Neuron (in vitro differentiated cells): Measurements from ENCODE around the gene AREG.

Experiments
- H2AFZ ChIP-seq: one replicate; pipeline ENCODE4 v1.6.1; 2013; ENCODE audit warnings: low read depth, mild to moderate bottlenecking, inconsistent platforms, low read length, moderate library complexity
- H3K27me3 ChIP-seq: one replicate; pipeline ENCODE4 v1.6.1; 2013; ENCODE audit warnings: low read length; ENCODE audit not compliant: insufficient read depth
- H3K36me3 ChIP-seq: one replicate; pipeline ENCODE4 v1.6.1; 2013; ENCODE audit warnings: low read length; ENCODE audit not compliant: insufficient read depth
- H3K4me1 ChIP-seq: one replicate; pipeline ENCODE4 v1.6.1; 2013; ENCODE audit warnings: low read length; ENCODE audit not compliant: insufficient read depth
- H3K4me3 ChIP-seq: 2 replicates; pipeline ENCODE4 v1.5.1; 2013; ENCODE audit warnings: mild to moderate bottlenecking, low read length, moderate library complexity
- H3K9me3 ChIP-seq: one replicate; pipeline ENCODE4 v1.6.1; 2013; ENCODE audit warnings: low read length

Gene AREG

DNA sequence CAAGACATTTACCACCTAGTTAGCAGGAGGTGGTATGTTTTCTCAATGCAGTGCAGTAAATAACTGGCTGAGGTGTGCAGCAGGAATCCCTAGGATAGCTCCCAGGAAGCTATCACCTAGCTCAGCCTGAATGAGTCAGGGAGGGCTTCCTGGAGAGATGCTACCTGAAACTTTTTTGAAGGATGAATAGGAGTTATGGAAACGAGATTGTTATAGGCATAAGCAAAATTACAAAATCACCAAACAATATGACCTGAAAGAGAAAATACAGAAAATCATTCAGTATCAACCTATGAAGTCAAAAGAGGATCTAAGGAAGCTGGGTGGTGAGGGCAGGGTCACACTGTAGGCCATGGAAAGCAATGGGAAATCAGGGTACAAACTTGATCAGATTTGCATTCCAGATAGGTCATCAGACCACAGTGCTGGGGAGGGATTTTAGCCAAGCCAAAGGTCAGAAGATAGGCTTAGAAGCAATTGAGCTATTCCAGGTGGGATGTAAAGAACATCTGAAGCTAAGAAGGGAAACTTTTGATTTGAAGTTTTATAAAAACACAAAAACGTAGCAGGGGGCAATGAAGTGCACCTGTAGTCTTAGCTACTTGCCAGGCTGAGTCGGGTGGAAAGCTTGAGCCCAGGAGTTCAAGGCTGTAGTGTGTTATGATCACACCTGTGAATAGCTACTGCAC lies 11.3 kb downstream of the AREG start:
- Histone ChIP-seq H3K4me1 (no peaks in the 10 kb centered on the region), H3K27me3 (no peaks in the 10 kb centered on the region), H2AFZ (no peak overlapping the region), H3K9me3 (no peaks in the 10 kb centered on the region), H3K36me3 (no peaks in the 10 kb centered on the region), H3K4me3 (no peak overlapping the region)

DNA sequence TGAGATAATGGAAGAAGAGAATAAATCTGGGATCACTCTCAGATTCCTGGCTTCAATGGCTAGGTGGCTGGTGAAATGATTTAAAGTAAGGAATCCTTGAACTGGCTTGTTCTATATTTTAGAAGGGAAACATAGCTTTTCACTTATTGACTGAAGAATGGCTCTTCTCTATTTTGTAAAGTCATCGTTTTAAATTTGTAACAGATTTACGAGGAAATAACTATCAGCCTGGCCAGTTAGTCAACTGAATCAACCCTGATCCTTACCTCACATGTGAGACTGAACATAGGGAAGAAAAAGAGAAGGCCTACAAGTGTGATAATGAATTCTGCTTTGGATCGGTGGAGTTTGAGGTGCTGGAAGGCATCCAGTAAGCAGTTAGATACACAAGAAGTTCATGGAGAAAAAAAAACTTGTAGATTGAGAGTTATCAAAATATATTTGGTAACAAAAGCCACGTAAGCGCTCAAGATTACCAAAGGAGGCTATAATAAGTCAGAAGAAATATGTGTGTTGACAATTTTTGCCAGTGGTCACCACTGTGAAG lies 12.0 kb downstream of the AREG start:
- no peaks in the 10 kb centered on the region for H3K9me3 ChIP-seq
- no peak overlapping the region for H2AFZ ChIP-seq
- no peaks in the 10 kb centered on the region for H3K36me3 ChIP-seq
- no peaks in the 10 kb centered on the region for H3K27me3 ChIP-seq
- no peaks in the 10 kb centered on the region for H3K4me1 ChIP-seq
- no peak overlapping the region for H3K4me3 ChIP-seq

DNA sequence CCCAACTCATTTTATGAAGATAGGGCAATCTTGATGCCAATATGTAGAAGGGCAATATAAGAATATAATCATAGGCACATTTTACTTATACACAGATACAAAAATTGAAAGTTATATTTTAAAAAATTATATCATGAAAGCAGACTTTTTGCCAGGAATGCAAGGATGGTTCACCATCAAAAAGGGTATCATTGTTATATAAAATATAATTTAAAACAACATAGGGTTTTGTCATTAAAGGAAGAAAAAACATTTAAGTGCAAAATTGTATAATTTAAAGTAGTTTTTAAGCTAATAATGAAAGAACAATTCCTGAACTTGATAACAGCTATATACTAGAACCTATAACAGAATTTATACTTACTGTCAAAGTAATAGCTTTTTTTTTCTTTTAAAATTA lies 15.9 kb downstream of the AREG start:
- Histone ChIP-seq H3K4me3 (no peak overlapping the region), H3K36me3 (no peaks in the 10 kb centered on the region), H3K27me3 (no peaks in the 10 kb centered on the region), H2AFZ (no peak overlapping the region), H3K9me3 (no peaks in the 10 kb centered on the region), H3K4me1 (no peaks in the 10 kb centered on the region)

DNA sequence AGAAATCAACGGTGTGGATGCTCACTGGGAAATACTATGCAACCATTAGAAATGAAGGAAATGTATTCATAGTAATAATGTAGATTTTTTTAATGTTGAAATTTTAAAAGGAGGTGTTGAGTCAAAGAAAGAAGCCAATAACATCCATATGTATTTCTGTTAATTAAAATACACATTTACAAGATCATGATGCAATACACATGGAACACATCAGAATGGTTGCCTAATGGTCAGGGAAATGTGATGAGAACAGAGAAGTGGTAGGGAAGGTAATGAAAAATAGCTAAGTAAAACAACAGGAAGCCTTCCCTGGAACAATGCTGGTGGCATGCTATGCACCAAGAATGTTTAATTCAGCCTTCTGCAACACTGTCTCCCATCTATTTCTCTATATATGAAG lies 18.2 kb downstream of the AREG start:
- Histone ChIP-seq H3K9me3 (no peaks in the 10 kb centered on the region), H3K4me1 (no peaks in the 10 kb centered on the region), H3K4me3 (no peak overlapping the region), H3K27me3 (no peaks in the 10 kb centered on the region), H3K36me3 (no peaks in the 10 kb centered on the region), H2AFZ (no peak overlapping the region)

DNA sequence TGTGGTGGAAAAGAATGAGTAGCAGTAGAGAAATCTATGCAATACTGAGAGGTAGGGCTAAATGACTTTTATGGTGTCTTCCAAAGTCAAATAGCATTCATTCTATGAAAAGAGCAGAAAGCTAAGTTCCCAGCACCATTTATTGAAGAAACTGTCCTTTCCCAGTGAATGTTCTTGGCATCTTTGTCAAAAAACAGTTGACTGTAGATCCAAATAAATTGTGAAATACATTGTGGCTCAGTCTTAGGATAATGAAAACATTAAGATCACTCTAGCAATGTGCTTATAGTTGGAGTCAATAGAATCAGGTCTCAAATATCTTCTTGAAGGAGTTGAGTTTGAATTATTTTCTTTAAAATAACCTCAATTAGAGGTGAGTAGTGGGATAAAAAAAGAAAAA lies 19.4 kb downstream of the AREG start:
- H3K4me3 ChIP-seq = no peak overlapping the region
- H3K27me3 ChIP-seq = no peaks in the 10 kb centered on the region
- H3K9me3 ChIP-seq = no peaks in the 10 kb centered on the region
- no peaks in the 10 kb centered on the region for H3K4me1 ChIP-seq
- no peaks in the 10 kb centered on the region for H3K36me3 ChIP-seq
- H2AFZ ChIP-seq = no peak overlapping the region

GRCh38 chr4:74466242-74466641 lies 21.3 kb downstream of the AREG start:
- no peaks in the 10 kb centered on the region for H3K9me3 ChIP-seq
- no peaks in the 10 kb centered on the region for H3K27me3 ChIP-seq
- no peaks in the 10 kb centered on the region for H3K4me1 ChIP-seq
- H2AFZ ChIP-seq = no peak overlapping the region
- no peaks in the 10 kb centered on the region for H3K36me3 ChIP-seq
- H3K4me3 ChIP-seq = no peak overlapping the region

DNA sequence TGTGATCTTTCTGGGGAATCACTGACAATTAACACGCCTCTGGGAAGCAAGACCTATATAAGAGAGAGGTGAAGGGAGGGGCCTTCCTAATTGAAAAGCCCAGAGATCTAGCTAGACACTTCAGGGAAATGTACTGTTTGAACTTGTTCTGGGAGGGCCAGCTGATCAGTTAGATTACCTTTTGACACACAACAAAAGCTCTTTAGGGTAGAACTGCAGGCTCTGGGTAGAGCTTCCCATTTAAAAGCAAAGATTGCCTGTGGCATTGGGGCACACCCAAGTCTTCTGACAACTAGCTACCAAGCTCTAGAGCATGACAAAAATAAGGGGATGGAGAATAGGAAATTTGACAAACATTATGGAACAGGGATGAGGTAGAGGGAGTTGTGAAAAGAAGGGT lies 26.3 kb downstream of the AREG start:
- no peak overlapping the region for H3K4me3 ChIP-seq
- no peaks in the 10 kb centered on the region for H3K27me3 ChIP-seq
- no peak overlapping the region for H2AFZ ChIP-seq
- H3K9me3 ChIP-seq = no peaks in the 10 kb centered on the region
- no peaks in the 10 kb centered on the region for H3K36me3 ChIP-seq
- no peaks in the 10 kb centered on the region for H3K4me1 ChIP-seq

GRCh38 chr4:74473155-74473811 lies 28.3 kb downstream of the AREG start:
- Histone ChIP-seq H2AFZ (no peak overlapping the region), H3K36me3 (no peaks in the 10 kb centered on the region), H3K4me1 (no peaks in the 10 kb centered on the region), H3K27me3 (no peaks in the 10 kb centered on the region), H3K9me3 (no peaks in the 10 kb centered on the region), H3K4me3 (no peak overlapping the region)

DNA sequence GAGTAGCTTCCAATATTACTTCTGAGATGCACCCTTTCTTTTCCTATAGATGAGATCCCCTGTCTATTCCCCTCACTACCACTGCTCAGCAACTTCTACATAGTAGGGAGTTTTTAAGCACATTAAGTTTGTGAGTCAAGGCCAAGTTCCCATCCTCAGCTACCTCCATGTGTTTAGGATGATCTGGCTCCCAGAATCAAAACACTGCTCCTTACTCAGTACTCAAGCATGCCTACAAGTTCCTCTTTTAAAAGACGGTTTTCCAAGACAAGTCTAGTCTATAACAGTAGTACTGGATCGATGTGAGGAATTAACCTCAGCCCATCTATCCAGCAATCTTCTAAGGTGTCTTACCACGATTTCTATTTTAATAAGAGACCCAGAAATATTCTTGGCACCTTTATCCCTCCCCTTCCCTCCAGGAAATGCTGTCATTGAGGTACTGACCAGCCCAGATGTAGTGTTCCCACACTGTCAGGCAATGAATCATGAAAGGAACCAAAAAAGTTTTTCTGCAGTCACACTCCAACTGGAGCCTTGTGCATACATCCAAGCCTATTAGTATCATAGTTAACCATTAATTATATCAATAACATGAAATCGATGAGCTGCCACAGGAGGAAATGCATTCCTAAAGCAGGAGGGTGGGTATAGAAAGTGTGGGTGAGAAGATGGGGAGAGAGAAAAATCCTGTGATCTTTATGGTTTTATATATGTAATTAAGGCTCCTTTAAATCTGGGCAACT lies 29.6 kb downstream of the AREG start:
- no peaks in the 10 kb centered on the region for H3K4me1 ChIP-seq
- H3K27me3 ChIP-seq = no peaks in the 10 kb centered on the region
- H3K36me3 ChIP-seq = no peaks in the 10 kb centered on the region
- H3K4me3 ChIP-seq = no peak overlapping the region
- no peaks in the 10 kb centered on the region for H3K9me3 ChIP-seq
- no peak overlapping the region for H2AFZ ChIP-seq

GRCh38 chr4:74475091-74475800 lies 30.3 kb downstream of the AREG start:
- Histone ChIP-seq H3K4me1 (no peaks in the 10 kb centered on the region), H3K4me3 (no peak overlapping the region), H3K9me3 (no peaks in the 10 kb centered on the region), H2AFZ (no peak overlapping the region), H3K36me3 (no peaks in the 10 kb centered on the region), H3K27me3 (no peaks in the 10 kb centered on the region)

- Histone ChIP-seq H3K36me3 (no peaks in the 10 kb centered on the region), H3K4me1 (no peaks in the 10 kb centered on the region), H3K9me3 (no peaks in the 10 kb centered on the region), H2AFZ (no peak overlapping the region), H3K4me3 (no peak overlapping the region), H3K27me3 (no peaks in the 10 kb centered on the region)
These were observed 31.0 kb downstream of the AREG start for GRCh38 chr4:74475946-74476345.

DNA sequence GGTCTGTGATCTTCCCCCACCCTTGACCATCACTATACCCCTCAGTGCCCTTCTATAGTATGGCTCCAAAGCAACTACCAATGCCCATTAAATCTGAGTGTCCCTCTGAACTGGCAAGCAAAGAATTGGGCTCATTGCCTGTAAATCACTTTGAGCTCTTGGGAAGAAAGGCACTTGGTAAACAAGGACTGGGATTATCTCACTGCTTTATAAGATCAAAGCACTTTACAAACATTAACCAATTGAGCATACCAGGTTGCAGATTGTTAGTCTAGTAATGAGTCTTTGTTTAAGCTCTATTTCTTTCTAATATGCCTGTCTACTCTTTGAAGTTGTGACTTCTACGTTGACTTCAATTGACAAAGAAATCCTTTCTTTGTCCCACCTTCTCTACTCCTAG lies 34.1 kb downstream of the AREG start:
- Histone ChIP-seq H3K4me3 (no peak overlapping the region), H3K4me1 (no peaks in the 10 kb centered on the region), H3K27me3 (no peaks in the 10 kb centered on the region), H3K9me3 (no peaks in the 10 kb centered on the region), H2AFZ (no peak overlapping the region), H3K36me3 (no peaks in the 10 kb centered on the region)

- Histone ChIP-seq H3K9me3 (no peaks in the 10 kb centered on the region), H3K4me1 (no peaks in the 10 kb centered on the region), H3K4me3 (no peak overlapping the region)
These were observed 35.3 kb downstream of the AREG start for GRCh38 chr4:74480267-74480666.

More at GRCh38 chr4:74480267-74480666, 35.3 kb downstream of the AREG start:
- Histone ChIP-seq H3K27me3 (no peaks in the 10 kb centered on the region), H2AFZ (no peak overlapping the region), H3K36me3 (no peaks in the 10 kb centered on the region)
